AG04450 (cell line): ENCODE measurements around the gene IRGM. TPM values are rescaled to one million over a fixed set of nuclear protein-coding genes. Genes with fewer than 3 reads are reported as not detected.
"Not testable (repeated sequence)": the region's sequence is repeated elsewhere in the genome, so short reads cannot be mapped to it uniquely, and the experiment has no call there.

Source experiments
- CTCF ChIA-PET: fragments of 300-600, 350-600 bp; formaldehyde crosslinking; extraction: SDS; loops from one replicate; lab custom pipeline; 2022; ENCODE audit warnings: antibody characterized with exemption, inconsistent platforms; lab: Charles Lee
- POLR2A ChIA-PET: fragments of 350-600 bp; formaldehyde crosslinking; extraction: SDS; loops from one replicate; lab custom pipeline; 2021; ENCODE audit warnings: antibody characterized with exemption, inconsistent platforms; lab: Yijun Ruan, JAX
- DNase-seq: peaks from one replicate; pipeline ENCODE4 v3.0.0-alpha.2; 2011; ENCODE audit warnings: low read depth, low spot score
- H3K27ac ChIP-seq: one replicate; pipeline ENCODE4 v1.5.1; 2012; ENCODE audit warnings: low read depth, low read length, control low read depth
- H3K27me3 ChIP-seq: one replicate; pipeline ENCODE4 v1.6.0; 2012; ENCODE audit warnings: low read length; ENCODE audit not compliant: control insufficient read depth, insufficient read depth
- H3K4me3 ChIP-seq: 2 replicates; pipeline ENCODE4 v1.5.1; 2011; ENCODE audit warnings: mild to moderate bottlenecking, low read depth, low read length, control low read depth
- H3K9me3 ChIP-seq: 2 replicates; pipeline ENCODE4 v1.5.1; 2012; ENCODE audit warnings: low read length; ENCODE audit not compliant: control insufficient read depth, insufficient read depth
- CTCF ChIP-seq: IDR thresholded peaks from 2 replicates; pipeline ENCODE4 v1.5.1; 2011; ENCODE audit warnings: low read depth, low read length, control low read depth, inconsistent platforms
- polyA plus RNA-seq: library from polyadenylated mRNA; depleted of rRNA; stranded (reverse); fragments of >200 nt; gene quantifications from 2 replicates; pipeline ENCODE4 v1.2.3, GENCODE V29; 2011

IRGM gene
- polyA plus RNA-seq, 1 experiment = not detected

GRCh38 chr5:150846654-150847333 lies 473 bp downstream of the IRGM start:
- ChIA-PET POLR2A (interaction anchor here (0.5 to 0.6 kb wide), 2 partner anchors 311 to 359 kb away, joined by 5 to 18 read pairs; no protein-coding TSS in a partner anchor), CTCF (interaction anchor here (0.6 to 4.5 kb wide), 22 partner anchors 21 to 397 kb away, joined by 3 to 43 read pairs (median 4); partner anchors contain the start of genes DCTN4 and RBM22)
- Histone ChIP-seq H3K4me3 (no peak overlapping the region), H3K27me3 (peaks cover 3% of the 10 kb centered on the region), H3K27ac (no peak overlapping the region), H3K9me3 (peaks cover 3% of the 10 kb centered on the region; the same call in 1 of the 2 replicates)
- DNase-seq = peak; percentile 72
- TF ChIP-seq CTCF = peak; percentile 67

- CTCF ChIA-PET = interaction anchor here (0.6 to 4.5 kb wide), 18 partner anchors 22 to 397 kb away, joined by 3 to 43 read pairs (median 4); partner anchors contain the start of gene RBM22
- Histone ChIP-seq H3K27me3 (peaks cover 6% of the 10 kb centered on the region), H3K27ac (no peak overlapping the region), H3K9me3 (peaks cover 3% of the 10 kb centered on the region; the same call in 1 of the 2 replicates), H3K4me3 (no peak overlapping the region)
- POLR2A ChIA-PET = interaction anchor here (0.5 kb wide), 1 partner anchor 311 kb away, joined by 5 read pairs; no protein-coding TSS in a partner anchor
- no peak for TF ChIP-seq CTCF
- DNase-seq = no peak
Measured at GRCh38 chr5:150847334-150847695, 994 bp downstream of the IRGM start.

- POLR2A ChIA-PET = no interaction called here
- Histone ChIP-seq H3K9me3 (peaks cover 3% of the 10 kb centered on the region; the same call in 1 of the 2 replicates), H3K27me3 (peaks cover 6% of the 10 kb centered on the region), H3K4me3 (no peak overlapping the region), H3K27ac (no peak overlapping the region)
- no peak for DNase-seq
- TF ChIP-seq CTCF = no peak
- CTCF ChIA-PET = interaction anchor here (2.8 to 4.5 kb wide), 2 partner anchors 47 to 148 kb away, joined by 15 to 43 read pairs; partner anchors contain the start of gene RBM22
Measured at GRCh38 chr5:150848271-150848670, 1.9 kb downstream of the IRGM start.

GRCh38 chr5:150851039-150851438 lies 4.7 kb downstream of the IRGM start:
- no peak for DNase-seq
- Histone ChIP-seq H3K4me3 (no peak overlapping the region), H3K27me3 (peaks cover 6% of the 10 kb centered on the region), H3K27ac (no peak overlapping the region), H3K9me3 (no peaks in the 10 kb centered on the region)
- TF ChIP-seq CTCF = no peak
- POLR2A ChIA-PET = no interaction called here
- CTCF ChIA-PET = interaction anchor here (1.1 to 1.3 kb wide), 3 partner anchors 49 to 289 kb away, joined by 4 to 11 read pairs (median 5); no protein-coding TSS in a partner anchor

- ChIA-PET POLR2A (no interaction called here), CTCF (no interaction called here)
- no peak for TF ChIP-seq CTCF
- peaks cover 6% of the 10 kb centered on the region for H3K27me3 ChIP-seq
- DNase-seq = no peak
- H3K4me3 ChIP-seq = no peak overlapping the region
- H3K27ac ChIP-seq = no peak overlapping the region
- no peaks in the 10 kb centered on the region for H3K9me3 ChIP-seq
Measured at GRCh38 chr5:150853561-150853960, 7.2 kb downstream of the IRGM start.

GRCh38 chr5:150856700-150857099 lies 10.4 kb downstream of the IRGM start:
- H3K4me3 ChIP-seq, H3K9me3 ChIP-seq, CTCF ChIA-PET, POLR2A ChIA-PET, H3K27ac ChIP-seq, DNase-seq, H3K27me3 ChIP-seq: not testable (repeated sequence)
